ENCODE results near the gene TBX2.

Gene TBX2

DNA sequence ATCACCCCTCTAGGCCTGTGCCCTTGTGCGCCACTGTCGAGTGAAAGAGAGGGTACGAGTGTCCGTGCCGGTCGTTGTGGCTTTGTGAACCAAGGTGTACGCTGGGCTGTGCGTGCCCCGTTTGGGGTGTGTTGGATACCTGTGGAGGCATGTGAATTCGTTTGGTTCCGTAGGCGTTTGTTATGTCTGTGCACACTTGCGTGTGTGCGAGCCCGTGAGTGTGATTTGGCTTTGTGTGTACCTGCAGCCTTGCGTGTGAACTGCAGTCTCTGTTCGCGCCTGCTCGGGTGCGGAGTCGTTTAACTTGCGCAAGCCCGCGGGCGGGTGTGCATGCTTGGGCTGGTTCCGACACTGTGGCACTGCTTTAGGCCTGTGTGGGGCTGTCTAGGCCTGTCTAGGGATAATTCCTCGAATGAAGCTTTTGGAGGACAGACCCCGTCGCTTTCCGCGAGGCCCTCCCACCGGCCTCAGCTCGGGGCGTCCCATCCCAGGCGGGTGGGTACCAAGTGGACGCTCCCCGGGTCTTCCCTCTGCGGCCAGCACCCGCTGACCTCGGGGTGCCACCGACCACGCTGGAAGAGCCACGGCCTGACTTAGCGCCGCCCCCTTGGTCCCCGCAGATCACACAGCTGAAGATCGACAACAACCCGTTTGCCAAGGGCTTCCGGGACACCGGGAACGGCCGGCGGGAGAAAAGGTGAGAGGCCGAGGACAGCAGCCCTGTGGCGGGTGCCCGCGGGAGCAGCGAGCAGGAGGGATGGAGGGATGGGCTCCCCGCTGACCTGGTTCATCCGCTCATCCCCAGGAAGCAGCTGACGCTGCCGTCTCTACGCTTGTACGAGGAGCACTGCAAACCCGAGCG is 4.4 kb downstream of the TBX2 start:
- no peak for DNase-seq

DNA sequence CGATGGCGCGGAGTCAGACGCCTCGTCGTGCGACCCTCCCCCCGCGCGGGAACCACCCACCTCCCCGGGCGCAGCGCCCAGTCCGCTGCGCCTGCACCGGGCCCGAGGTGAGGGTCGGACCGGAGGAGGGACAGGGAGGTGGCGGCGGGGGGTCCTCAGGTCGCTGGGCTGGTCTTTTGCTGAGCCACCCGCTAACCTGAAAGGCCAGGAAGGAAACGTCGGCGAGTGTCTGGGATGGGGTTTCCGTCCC is 4.9 kb downstream of the TBX2 start:
- no peak for DNase-seq

DNA sequence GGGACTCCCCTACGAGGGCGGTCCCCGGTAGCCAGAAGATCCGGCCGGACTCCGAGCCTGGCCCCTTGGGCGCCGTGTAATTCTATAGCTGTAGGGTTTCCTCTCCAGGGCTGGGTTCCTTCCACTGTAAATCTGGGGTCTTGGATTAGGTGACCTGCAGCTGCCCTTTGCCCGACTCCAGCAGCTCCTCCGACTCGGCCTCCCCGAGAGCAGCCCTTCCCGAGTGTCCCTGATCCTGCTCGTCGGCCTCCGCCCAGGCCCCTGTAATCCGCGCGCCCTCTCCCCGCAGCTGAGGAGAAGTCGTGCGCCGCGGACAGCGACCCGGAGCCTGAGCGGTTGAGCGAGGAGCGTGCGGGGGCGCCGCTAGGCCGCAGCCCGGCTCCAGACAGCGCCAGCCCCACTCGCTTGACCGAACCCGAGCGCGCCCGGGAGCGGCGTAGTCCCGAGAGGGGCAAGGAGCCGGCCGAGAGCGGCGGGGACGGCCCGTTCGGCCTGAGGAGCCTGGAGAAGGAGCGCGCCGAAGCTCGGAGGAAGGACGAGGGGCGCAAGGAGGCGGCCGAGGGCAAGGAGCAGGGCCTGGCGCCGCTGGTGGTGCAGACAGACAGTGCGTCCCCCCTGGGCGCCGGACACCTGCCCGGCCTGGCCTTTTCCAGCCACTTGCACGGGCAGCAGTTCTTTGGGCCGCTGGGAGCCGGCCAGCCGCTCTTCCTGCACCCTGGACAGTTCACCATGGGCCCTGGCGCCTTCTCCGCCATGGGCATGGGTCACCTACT is 5.5 kb downstream of the TBX2 start:
- no peak for DNase-seq

DNA sequence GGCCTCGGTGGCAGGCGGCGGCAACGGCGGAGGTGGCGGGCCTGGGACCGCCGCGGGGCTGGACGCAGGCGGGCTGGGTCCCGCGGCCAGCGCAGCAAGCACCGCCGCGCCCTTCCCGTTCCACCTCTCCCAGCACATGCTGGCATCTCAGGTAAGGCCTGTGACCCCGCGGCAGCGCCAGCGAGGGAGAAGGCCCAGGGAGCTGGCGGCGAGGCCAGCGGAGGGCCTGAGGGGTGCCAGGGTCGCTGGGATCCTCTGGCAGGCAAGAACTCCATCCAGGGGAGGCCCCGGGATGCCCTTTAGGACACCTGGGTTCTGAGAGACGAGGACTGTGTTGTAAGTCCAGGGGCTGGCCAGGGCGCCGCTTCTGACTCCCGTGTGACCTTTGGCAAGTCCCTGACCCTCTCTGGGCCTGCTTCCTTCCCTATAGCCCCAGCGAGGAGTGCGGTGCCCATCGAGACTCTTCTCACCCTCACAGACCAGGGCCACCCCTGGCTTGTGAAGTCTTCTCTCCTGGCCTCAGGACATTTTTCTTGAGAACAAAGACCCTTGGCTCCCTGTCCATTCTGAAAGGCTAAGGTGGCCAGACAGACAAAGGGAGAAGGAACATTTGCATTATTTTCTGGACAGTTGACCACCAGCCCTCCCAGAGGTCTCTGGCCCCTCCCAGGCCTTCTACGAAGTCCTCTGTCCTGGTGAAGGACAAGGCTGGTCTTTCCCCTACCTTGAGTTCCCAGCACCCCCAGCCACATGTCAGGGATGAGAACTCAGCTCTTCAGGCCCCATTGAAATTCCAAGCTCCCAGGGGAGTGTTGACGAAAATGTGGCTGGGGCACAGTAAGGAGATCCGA is 6.3 kb downstream of the TBX2 start:
- DNase-seq, result no peak

DNA sequence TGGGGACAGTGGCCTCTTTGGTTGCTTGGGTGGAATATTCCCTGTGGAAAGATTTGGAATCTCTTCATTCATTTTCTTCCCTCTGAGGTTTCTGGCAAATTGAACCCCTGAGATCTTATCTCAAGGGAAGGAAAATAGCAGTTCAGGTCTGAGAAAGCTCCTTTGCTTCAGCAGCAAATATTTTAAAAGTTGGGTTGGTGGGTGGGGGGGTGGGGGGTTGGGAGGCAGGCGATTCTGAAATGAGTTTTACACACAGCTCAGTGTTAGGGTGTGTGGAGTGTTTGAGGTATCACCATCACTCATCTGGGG is 6.8 kb downstream of the TBX2 start:
- no peak for DNase-seq

DNA sequence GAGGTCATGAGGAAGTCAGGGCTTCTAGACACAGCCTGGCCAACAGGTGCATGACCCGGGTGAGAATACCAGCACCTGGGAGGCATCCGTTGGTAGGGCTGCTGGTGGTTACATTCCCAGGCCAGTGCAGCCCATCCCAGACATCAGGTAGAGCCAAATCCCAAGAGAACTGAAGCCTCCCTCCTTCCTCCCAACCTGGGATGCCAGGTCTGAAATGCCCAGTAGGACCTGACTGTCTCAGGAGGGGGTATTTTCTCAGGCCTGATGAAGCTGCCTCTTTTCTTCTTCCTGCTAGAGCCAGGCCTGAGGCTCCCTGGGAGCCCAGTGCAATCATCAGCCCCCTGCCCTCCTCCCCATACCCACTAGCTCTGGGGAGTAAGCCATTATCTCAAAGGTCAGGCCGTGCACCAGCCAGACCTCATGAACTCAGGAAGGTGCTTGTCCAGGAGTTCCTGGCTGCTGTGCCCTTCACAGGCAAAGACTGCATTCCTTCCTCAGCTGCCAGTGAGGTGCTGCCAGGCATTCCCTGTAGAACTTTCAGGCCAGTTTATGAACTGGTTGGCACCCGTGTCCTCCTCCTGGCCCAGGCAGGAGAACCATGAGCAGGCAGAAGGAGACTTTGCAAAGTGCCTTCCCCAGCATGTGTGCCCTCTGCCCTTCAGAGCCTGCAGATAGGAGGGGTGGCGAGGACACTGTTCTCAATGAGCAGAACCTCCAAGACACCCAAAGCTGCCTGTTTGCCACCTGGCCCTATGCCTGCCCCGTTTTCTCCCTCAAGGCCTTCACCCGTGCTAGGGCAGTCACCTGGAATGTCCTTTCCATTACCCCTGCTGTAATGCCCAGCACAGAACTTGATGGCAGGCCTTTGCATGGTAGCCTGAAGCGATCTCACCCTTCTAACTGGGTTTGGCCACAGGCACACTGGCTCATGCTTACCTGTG is 7.6 kb downstream of the TBX2 start:
- no peak for DNase-seq

DNA sequence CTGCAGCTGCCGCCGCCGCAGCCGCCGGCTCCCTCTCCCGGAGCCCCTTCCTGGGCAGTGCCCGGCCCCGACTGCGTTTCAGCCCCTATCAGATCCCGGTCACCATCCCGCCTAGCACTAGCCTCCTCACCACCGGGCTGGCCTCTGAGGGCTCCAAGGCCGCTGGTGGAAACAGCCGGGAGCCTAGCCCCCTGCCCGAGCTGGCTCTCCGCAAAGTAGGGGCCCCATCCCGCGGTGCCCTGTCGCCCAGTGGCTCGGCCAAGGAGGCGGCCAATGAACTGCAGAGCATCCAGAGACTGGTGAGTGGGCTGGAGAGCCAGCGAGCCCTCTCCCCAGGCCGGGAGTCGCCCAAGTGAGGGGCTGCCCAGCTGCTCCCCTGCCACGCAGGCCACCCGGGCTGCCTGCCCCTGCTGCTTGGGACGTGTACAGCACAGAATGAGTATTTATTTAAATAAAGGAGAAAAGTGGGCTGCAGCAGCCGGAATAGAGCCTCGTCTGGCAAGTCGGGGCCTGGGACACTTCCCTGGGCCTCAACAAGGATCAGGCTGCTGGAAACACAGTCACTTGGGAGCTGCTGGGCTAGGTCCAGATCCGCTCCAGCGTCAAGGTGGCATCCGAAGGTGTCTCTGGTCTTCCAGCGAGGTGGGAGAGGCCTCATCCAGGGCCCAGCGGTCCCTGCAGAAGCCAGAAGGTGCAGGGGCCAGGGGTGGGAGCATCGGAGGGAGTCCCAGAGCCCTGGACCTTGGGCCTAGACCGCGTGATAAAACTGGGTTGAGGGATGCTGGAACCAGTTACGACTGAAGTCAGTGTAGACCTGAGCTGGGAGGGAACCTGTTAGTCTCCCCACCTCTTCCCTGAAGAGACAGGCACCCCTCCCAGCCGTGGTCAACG is 8.8 kb downstream of the TBX2 start:
- no peak for DNase-seq

DNA sequence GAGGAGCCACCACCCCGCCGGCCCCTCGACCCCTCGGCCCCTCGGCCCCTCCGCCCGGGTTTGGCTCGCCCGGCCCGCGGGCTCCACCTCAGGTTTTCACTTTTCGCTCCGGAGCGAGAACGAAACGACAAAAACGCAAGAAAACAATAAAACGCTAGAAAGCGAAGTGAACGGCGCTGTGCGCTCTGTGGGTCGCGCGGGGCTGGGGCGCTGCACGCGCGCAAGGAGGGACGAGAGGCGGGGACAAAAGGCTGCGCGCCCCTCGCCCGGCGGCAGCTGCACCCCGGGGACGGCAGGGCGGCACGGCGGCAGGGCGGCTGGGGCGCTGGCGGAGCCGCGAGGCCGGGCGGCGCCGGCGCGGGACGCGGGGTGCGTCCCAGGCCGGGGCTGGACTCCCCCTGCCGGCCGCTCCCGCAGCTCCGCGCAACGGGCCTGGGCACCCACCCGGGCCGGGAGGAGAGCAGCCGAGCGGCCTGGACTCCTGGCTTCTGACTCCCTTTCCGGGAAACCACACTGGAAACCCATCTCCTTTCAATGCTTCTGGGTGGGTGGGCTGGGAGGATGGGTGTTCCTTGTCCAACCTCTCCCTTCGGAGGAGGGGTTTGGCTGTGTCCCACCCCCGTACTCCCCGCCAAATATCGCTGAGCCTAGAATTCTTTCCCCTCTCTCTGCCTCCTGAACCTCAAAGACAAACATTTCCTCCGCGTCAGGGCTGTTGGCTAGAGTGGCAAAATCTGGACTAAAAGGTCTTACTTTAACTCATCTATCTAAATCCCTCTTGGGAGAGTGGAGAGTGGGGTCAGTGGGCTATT is 9.9 kb downstream of the TBX2 start:
- no peak for DNase-seq

DNA sequence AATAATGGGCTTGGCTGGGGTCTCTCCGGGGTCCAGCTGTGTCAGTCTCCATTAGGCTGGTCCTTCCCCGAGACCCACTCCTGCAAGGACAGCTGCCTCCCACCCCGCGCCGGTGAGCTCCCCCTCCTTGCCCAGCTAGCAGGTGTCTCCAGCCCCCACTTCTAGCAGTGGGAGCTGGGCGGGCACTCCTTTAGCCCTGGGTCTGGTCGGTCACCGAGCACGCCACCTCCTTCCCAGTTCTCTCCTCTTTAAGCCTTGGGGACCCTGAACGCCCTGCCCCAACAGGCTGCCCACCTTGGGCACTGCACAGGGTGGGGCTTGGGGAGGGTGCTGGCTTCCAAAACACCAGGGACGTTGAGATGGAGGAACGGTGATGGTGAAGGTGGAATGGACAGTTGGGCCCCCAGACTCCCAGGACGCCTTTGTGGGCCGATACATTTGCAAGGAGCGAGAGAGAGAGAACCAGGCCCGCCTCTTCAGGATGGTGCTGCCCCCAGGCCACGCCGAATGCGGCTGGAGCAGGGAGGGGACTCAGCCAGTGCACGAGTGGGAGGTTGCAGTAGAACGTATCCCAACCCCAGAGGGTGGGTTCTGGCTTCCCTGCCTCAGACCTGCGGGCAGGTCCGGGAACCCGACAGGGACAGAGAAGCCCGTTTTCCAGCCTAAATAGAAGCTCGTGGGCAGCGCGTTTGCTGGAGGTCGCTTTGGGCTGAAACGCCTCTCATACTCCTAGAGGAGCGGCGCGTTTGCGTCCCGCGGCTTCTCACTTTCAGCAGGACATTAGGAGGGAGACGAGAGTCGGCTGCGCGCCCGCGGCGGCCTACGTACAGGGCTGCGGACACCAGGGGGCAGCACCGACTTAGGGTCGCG is 10.7 kb downstream of the TBX2 start:
- peak; percentile 27 for DNase-seq

DNA sequence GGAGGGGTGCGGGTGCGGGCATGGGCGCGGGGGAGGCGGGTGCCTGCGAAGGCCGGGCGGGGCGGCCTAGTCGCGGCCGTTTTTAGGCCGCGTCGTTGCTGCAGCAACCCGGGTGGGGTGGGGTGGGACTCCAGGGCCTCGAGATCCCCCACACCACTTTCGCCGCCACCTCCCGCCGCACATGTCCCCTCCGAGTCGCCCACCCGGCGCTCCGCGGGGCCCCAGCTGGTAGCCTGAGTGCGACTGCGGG is 11.3 kb downstream of the TBX2 start:
- no peak for DNase-seq

DNA sequence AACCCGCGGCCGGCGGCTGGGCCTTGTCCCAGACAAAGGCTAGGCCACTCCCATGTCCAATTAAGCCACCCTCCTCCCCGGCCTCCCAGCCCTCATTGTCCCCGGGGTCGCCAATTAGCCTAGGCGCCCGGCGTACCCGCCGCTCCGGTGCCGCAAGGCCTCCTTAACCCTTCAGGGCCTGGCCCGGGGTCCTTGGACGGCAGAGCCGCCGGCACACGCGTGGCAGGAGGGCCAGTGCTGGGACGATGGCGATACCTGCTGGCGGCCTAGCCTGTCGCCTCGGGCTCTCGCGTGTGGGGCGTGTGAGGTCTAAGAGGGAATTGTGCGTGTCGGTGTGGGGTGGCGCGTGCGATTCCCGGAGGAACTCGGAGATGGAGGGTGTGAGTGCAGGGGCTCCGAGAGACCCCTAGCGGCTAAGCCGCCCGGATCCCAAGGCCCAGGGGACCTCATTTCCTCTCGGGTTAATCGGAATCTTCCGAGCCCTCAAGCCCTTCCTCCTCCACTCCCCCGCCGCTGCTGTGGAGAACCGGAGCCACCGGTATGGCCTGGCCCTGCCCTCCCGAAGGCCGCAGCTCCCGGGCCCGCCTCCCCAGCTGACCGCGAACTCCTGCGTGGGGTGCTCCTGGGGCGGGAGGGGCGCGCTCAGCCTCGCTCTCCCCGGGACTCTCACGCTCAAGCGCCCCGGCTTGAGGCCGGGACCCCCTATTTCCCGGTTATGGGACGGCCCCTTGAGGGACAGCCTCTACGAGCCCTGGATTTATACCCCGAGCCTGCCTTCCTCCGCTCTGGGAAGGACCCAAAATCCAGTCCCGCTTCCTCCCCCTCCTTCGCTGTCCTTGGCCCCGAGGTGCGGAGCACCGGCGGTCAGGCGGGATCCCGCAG is 11.9 kb downstream of the TBX2 start:
- DNase-seq, result no peak

DNA sequence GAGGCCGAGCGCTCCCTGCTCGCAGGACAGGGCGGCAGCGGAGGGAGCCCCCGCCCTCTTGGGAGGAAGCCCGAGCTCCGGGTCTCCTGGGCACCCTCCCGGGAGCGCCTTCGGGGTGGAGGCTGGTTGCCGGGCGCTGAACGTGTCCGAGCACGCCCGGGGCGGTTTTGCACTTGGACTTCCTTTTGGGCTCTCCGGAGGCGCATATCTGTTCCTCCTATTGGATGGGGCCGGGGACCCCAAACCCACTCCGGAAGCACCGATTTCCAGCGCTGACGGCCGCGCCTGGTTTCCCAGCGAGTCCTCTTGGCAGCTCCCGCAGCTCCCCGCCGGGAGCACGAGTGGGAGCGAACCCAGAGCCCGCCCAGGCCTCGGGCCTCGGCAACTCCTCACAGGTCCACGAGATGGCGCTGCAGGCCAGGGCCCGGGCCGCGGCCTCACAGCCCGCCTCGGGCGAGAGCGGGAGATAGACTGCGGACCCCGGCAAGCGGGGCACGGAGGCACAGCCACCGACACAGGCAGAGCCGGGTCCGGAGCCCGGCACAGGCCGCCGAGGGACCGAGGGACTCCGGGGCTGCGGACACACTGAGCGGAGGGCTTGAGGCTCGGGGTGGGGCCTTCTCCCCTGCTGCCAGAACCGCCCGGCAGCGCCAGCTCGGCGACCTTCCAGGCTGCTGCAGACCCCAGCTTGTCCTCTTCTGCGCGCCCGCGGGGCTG is 12.7 kb downstream of the TBX2 start:
- DNase-seq, result peak; percentile 79

DNA sequence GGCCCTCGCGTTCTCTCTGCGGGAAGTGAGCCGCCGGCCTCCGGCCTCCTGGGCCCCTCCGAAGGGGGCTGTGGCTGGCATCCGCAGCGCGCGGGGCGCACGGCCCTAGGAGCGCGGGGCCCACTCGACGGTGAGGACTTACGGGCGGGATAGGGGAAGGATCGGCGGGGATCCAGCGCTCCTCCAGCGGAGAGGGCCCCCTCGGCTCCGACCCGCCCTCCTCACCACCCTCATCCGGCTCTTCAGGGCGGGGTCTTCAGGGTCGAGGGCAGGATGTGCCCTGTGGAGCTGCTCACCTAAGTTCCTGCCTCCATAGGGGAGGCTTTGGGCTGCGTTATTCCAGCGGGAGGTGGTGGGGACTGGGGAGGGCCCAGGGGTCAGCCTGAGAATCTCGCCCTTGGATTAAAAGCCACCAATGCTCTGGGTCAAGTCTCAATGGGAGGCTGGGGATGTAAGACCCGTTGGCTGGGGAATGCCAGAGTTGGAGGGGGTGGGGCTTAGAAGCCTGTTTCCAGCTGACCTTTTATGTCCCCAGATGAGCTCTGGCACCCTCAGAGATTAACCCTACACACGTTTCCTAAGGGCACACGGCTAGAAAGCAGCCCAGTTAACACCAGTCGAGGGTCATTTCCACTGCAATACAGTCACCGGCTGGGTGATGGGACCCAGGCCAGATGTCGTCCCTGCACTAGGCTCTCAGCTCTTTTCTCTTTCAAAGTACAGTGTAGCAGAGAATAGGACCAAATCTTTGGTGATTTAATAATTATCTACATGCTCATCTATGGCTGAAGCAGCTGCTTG is 13.4 kb downstream of the TBX2 start:
- no peak for DNase-seq

DNA sequence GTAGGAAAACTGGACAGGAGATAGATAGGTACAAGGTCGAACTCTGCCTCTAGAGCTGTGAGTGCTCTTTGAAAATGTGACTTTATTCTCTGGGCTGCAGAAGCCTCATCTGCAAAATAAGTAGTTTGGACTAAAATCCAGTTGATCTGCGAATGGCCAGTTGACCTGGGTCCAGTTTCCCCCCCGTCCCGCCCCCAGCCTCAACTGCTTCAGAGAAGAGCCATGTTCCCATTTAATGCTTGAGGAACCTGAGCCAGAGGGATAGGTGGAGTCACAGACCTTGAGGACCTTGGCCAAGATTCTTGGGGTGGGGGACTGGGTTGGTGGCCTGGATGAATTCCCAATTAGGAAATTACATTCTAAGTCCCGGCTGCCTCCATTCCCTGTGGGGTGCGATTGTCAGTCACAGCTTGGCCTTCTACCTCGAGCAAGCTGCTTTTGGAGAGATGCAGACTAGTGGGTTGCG is 14.1 kb downstream of the TBX2 start:
- no peak for DNase-seq

DNA sequence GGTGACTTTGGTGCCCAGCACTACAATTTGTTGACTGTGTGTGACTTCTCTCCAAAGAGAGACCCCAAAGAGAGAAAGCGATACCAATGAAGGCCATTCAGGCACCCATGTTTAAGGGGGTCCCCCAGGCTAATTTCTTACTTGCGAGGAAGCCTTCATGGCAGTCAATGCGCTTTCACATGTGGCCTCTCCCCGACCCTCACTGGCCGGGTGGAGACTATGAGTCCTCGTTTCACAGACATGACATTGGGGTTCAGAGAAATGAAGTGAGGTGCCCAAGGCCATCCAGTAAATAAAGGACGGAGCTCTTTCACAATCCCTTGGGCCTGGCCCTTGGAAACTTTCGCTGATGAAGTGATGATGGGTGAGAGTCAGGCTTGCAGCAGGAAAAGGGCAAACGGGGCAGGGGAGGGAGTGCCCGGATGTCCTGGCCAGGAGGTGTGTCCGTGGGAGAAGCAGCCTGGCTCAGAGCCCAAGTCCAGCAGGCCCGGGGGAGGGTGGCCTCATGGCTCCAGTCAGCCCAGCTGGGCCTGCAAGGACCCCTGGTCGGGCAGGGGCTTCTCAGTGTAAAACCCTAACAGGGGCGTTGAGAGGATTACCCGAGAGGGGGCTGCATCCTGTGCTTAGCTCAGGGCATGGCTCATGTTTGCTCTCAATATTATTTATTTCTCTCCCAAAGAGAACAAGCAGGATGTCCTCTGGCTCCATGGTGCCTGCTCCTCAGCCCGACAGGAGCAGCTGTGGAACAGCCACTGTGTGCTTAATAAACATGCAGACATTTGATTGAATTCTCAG is 14.7 kb downstream of the TBX2 start:
- DNase-seq, result no peak

DNA sequence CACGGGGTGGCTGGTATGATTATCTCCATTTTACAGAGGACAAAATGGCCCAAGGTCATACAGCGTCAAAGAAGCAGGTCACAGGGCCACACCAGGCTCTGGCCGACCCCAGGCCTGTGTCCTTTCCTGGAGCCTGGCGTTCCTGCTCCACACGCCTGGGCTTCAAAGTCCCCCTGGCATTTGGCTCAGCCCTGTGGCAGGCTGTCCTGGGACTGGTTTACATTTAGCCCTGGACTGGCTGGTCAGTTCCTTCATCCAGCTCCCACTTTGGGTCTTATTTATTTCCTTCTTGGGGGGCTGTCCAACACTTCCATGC is 15.3 kb downstream of the TBX2 start:
- DNase-seq, result no peak

All from DMS153 (cell line).